GM10248 (cell line): ENCODE data around the gene ERGIC3.

Experiments
- CTCF ChIA-PET: fragments of 300-600 bp; sonication (Branson Sonifier 250); formaldehyde crosslinking; extraction: SDS; loops from one replicate; lab custom pipeline; 2021; ENCODE audit warnings: antibody characterized with exemption; lab: Yijun Ruan, JAX
- POLR2A ChIA-PET: fragments of 350-650 bp; sonication (Branson Sonifier 250); formaldehyde crosslinking; extraction: SDS; loops from one replicate; lab custom pipeline; 2020; ENCODE audit warnings: antibody characterized with exemption; lab: Yijun Ruan, JAX
- DNase-seq: peaks from one replicate; pipeline ENCODE4 v3.0.0; 2012; ENCODE audit errors: extremely low spot score
- TF ChIP-seq, protein P1 (sequence below): IDR thresholded peaks from 2 replicates; pipeline ENCODE4 v1.5.1; 2012; ENCODE audit warnings: mild to moderate bottlenecking, low read depth; ENCODE audit errors: extremely low read depth, missing control alignments, control extremely low read depth

Gene ERGIC3

DNA sequence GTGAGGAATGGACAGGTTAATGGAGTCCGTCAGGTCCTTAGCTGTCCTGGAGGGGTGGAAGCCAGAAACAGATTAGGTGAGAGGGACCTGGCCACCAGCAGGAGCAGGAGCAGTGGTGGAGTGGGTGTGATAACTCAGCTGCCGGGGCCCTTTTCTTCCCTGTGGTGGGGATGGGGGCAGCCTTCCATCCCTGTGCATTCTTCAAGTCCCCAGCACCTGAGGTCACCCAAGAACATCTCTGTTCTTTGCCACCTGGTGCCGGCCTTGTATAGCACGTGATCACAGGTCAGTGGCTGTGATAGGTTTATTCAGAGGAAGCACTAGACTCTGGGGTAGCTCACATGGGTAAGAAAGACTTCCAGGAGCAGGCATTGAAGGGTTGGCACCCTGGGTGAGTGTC, 16.6 kb downstream of the ERGIC3 start:
- TF ChIP-seq, protein P1, sequence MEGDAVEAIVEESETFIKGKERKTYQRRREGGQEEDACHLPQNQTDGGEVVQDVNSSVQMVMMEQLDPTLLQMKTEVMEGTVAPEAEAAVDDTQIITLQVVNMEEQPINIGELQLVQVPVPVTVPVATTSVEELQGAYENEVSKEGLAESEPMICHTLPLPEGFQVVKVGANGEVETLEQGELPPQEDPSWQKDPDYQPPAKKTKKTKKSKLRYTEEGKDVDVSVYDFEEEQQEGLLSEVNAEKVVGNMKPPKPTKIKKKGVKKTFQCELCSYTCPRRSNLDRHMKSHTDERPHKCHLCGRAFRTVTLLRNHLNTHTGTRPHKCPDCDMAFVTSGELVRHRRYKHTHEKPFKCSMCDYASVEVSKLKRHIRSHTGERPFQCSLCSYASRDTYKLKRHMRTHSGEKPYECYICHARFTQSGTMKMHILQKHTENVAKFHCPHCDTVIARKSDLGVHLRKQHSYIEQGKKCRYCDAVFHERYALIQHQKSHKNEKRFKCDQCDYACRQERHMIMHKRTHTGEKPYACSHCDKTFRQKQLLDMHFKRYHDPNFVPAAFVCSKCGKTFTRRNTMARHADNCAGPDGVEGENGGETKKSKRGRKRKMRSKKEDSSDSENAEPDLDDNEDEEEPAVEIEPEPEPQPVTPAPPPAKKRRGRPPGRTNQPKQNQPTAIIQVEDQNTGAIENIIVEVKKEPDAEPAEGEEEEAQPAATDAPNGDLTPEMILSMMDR, result no peak
- ChIA-PET POLR2A (no interaction called here), CTCF (interaction anchor here (1.4 kb wide), 1 partner anchor 45 kb away, joined by 3 read pairs; no protein-coding TSS in a partner anchor)

DNA sequence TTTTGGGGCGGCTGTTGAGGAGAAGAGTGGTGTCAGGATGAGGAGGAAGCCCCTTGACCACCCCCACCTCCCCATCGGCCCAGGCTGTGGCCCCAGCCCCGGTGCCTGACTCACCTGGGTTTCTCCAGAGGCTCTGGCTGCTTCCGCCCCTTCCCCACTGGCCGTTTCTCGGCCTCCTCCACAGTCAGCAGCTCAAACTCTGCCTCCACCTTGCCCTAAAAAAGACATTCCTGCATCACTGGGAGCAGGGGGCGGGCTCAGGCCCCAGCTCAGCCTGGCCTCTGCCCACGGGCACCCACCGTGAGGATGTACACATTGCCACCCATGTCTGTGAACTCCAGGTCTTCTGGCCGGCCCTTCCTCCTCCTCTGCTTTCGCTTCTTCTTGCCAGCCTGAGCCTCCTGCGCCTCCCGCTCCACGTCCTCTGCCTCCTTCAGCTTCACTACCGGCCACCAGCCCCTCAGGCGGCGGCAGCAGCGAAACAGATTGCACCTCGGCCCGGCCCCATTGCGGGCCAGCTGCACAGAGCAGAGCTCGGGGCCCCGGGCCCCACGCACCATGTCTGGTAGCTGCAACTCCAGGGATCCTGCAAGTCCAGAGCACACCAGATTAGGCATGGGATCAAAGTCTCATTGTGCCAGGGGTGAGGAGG, 17.3 kb downstream of the ERGIC3 start:
- POLR2A ChIA-PET, result no interaction called here
- CTCF ChIA-PET, result no interaction called here
- TF ChIP-seq, protein P1, result no peak
- no peak for DNase-seq

More for the DNA sequence above, 16.6 kb downstream of the ERGIC3 start:
- no peak for DNase-seq

DNA sequence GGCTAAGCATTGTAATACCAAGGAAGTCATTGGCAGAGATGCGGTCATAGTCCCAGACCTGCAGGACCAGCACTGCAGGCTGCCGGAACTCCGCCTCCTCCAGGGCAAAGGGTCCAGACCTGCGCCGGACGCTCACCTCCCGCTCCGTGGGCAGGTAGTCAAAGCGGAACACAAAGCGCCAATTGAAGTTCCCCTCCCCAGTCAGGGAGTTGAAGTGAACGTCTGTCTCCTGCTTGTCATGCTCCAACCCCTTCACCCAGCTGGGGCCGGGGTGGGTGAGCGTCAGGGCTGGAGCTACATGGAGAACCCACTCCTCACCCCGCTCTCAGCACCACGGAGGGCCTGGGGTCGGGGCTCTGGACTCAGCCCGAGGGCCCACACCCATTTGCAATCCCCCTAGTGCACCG, 18.2 kb downstream of the ERGIC3 start:
- TF ChIP-seq, protein P1, result no peak
- no peak for DNase-seq
- POLR2A ChIA-PET, result interaction anchor here (0.5 kb wide), 1 partner anchor 976 kb away, joined by 5 read pairs; no protein-coding TSS in a partner anchor
- CTCF ChIA-PET, result no interaction called here

DNA sequence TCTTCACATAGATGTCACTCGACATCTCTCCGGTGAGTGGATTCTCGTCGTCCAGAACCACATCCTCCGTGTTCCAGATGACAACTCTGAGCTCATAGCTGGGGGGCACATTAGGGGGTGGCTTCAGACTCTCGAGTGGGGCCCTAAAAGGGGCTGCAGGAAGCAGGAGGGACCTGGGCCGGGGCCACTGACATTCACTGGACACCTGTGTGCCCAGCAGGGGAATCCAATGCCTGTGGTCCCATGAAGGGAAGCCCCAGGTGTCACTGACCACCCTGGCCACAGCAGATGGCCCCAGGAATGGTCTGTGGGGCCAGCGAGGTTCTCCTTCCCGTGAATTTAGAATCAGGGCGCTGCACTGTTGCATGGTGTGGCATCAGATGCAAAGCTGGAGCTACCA, 18.7 kb downstream of the ERGIC3 start:
- ChIA-PET CTCF (no interaction called here), POLR2A (no interaction called here)
- TF ChIP-seq, protein P1, result no peak
- no peak for DNase-seq

DNA sequence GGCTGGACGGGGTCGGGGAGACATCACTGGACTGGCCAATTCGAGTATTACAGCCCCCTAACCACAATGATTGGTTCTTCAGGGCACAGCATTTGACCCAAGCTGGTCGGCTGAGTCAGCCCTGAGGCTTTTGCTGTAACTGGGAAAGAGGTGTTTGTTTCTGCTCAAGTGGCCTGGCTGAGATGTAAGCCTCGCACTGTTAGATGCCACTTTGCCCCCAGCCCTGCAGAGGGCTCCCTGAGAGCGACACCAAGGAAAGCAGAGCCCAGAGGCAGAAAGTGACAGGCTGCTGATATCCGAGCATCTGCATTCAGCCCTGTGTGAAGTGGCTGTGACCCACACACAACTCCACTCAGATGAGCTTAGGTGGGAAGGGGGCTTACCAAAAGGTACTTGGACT, 19.4 kb downstream of the ERGIC3 start:
- TF ChIP-seq, protein P1, result peak; percentile 25
- DNase-seq, result no peak
- ChIA-PET CTCF (interaction anchor here (0.8 kb wide), 1 partner anchor 12 kb away, joined by 3 read pairs; no protein-coding TSS in a partner anchor), POLR2A (no interaction called here)

DNA sequence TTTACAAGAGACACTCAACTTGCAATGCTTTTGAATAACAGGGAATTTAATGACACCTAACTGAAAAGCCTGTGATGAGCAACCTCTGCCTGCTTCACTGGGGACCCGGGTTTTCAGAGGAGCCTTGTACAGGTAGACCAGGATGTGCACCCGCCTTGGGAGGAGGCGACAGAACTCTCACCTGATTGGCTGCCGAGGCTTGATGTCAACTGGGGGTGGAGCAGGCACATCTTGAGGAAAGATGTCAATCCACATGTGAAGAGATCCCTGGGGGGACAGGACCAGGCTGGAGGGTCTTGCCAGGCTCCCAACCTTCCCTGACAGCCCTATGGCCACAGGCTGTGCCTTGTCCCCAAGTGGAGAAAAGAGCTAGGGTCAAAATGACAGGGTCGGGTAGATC, 19.8 kb downstream of the ERGIC3 start:
- POLR2A ChIA-PET, result no interaction called here
- CTCF ChIA-PET, result interaction anchor here (0.8 kb wide), 1 partner anchor 13 kb away, joined by 3 read pairs; no protein-coding TSS in a partner anchor

More for the DNA sequence above, 19.8 kb downstream of the ERGIC3 start:
- TF ChIP-seq, protein P1, result no peak
- no peak for DNase-seq
